ENCODE results near the gene PIP4K2A.

GRCh38 chr10:22623633-22624253 lies 90.6 kb downstream of the PIP4K2A start:
- TF ChIP-seq CTCF (conservative IDR thresholded peaks at IDR 0.05), result no peak
- no peak for TF ChIP-seq EZH2 (IDR thresholded peaks at IDR 0.05; ENCODE audit: low read depth)
